PFSK-1 (cell line): ENCODE data around the gene NFATC3.

ENCODE experiments used
- FOXP2 ChIP-seq: optimal IDR thresholded peaks from 2 replicates; pipeline ENCODE3; 2011; ENCODE audit warnings: borderline replicate concordance, control low read depth, inconsistent platforms; ENCODE audit not compliant: insufficient read depth; ENCODE audit errors: extremely low read length, extremely low read depth
- POLR2AphosphoS5 ChIP-seq: IDR thresholded peaks from 2 replicates; pipeline ENCODE4 v1.6.1; 2012; ENCODE audit warnings: low read depth, mild to moderate bottlenecking, control low read depth, low read length, moderate library complexity
- SIN3A ChIP-seq: IDR thresholded peaks from 2 replicates; pipeline ENCODE4 v1.6.1; 2012; ENCODE audit warnings: mild to moderate bottlenecking, low read length, moderate library complexity, borderline replicate concordance; ENCODE audit not compliant: insufficient read depth
- TAF1 ChIP-seq: IDR thresholded peaks from 2 replicates; pipeline ENCODE4 v1.6.1; 2012; ENCODE audit warnings: low read length, control low read depth, borderline replicate concordance; ENCODE audit not compliant: insufficient read depth
- TF ChIP-seq, protein P1 (sequence below), 2 experiments: IDR thresholded peaks; 2 replicates each; pipeline versions ENCODE4 v1.6.1 to v1.8.0; 2011 to 2012; ENCODE audit warnings: low read depth in 2 of 2, low read length in 2 of 2, control low read depth in 1 of 2, inconsistent platforms in 1 of 2, mild to moderate bottlenecking in 1 of 2, moderate library complexity in 1 of 2; ENCODE audit not compliant: insufficient read depth in 1 of 2

GRCh38 chr16:68257906-68258800 lies 173.0 kb downstream of the NFATC3 start:
- no peak for TF ChIP-seq POLR2AphosphoS5
- no peak for TF ChIP-seq TAF1
- TF ChIP-seq, protein P1, sequence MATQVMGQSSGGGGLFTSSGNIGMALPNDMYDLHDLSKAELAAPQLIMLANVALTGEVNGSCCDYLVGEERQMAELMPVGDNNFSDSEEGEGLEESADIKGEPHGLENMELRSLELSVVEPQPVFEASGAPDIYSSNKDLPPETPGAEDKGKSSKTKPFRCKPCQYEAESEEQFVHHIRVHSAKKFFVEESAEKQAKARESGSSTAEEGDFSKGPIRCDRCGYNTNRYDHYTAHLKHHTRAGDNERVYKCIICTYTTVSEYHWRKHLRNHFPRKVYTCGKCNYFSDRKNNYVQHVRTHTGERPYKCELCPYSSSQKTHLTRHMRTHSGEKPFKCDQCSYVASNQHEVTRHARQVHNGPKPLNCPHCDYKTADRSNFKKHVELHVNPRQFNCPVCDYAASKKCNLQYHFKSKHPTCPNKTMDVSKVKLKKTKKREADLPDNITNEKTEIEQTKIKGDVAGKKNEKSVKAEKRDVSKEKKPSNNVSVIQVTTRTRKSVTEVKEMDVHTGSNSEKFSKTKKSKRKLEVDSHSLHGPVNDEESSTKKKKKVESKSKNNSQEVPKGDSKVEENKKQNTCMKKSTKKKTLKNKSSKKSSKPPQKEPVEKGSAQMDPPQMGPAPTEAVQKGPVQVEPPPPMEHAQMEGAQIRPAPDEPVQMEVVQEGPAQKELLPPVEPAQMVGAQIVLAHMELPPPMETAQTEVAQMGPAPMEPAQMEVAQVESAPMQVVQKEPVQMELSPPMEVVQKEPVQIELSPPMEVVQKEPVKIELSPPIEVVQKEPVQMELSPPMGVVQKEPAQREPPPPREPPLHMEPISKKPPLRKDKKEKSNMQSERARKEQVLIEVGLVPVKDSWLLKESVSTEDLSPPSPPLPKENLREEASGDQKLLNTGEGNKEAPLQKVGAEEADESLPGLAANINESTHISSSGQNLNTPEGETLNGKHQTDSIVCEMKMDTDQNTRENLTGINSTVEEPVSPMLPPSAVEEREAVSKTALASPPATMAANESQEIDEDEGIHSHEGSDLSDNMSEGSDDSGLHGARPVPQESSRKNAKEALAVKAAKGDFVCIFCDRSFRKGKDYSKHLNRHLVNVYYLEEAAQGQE (IDR thresholded peaks at IDR 0.05; ENCODE audit: insufficient read depth in 1 of 2, low read depth in 2 of 2, low read length in 2 of 2): no peak
- no peak for TF ChIP-seq SIN3A
- TF ChIP-seq FOXP2: no peak
